OCI-LY7 (cell line): ENCODE measurements around the gene FAAP100. TPM values are rescaled to one million over a fixed set of nuclear protein-coding genes. Genes with fewer than 3 reads are reported as not detected.

Experiments used
- BruUV-seq: library from RNA; stranded (reverse); fragments of 400-500 nt; replicated peaks from 2 replicates; lab custom pipeline; 2021; lab: Mats Ljungman, UMichigan
- CTCF ChIA-PET: fragments of 300-600 bp; sonication (Branson Sonifier 250); formaldehyde crosslinking; loops from one replicate; lab custom pipeline; 2022; ENCODE audit warnings: antibody characterized with exemption; ENCODE audit not compliant: unreplicated experiment; lab: Charles Lee
- POLR2A ChIA-PET: fragments of 300-600 bp; sonication (Branson Sonifier 250); formaldehyde crosslinking; loops from one replicate; lab custom pipeline; 2022; ENCODE audit warnings: antibody characterized with exemption; lab: Charles Lee
- DNase-seq: peaks from one replicate; pipeline ENCODE4 v3.0.0-alpha.2; 2015; ENCODE audit warnings: low spot score
- H2AFZ ChIP-seq: fragments of 200-600 bp; sonication (generic), shearing (Covaris generic); 2 replicates; pipeline ENCODE4 v1.6.1; 2014; ENCODE audit warnings: mild to moderate bottlenecking, antibody characterized with exemption, low read length, moderate library complexity
- H3K27ac ChIP-seq: fragments of 200-600 bp; sonication (generic); 2 replicates; pipeline ENCODE4 v1.5.1; 2014; ENCODE audit warnings: mixed run types, low read depth, mild to moderate bottlenecking, moderate library complexity, low read length, inconsistent platforms; ENCODE audit not compliant: poor library complexity, severe bottlenecking
- H3K36me3 ChIP-seq: fragments of 200-600 bp; sonication (generic); 2 replicates; pipeline ENCODE4 v1.6.1; 2014; ENCODE audit warnings: mild to moderate bottlenecking, antibody characterized with exemption, low read length, moderate library complexity, mixed read lengths; ENCODE audit not compliant: insufficient read depth
- H3K4me1 ChIP-seq: fragments of 200-600 bp; sonication (generic); 2 replicates; pipeline ENCODE4 v1.5.1; 2014; ENCODE audit warnings: mild to moderate bottlenecking, low read length; ENCODE audit not compliant: insufficient read depth, poor library complexity, severe bottlenecking
- H3K4me2 ChIP-seq: fragments of 200-600 bp; sonication (generic); 2 replicates; pipeline ENCODE4 v1.6.1; 2014; ENCODE audit warnings: mild to moderate bottlenecking, low read length
- H3K4me3 ChIP-seq: fragments of 200-600 bp; sonication (generic); 2 replicates; pipeline ENCODE4 v1.5.1; 2014; ENCODE audit warnings: mild to moderate bottlenecking, low read depth, low read length; ENCODE audit not compliant: poor library complexity, severe bottlenecking
- H3K79me2 ChIP-seq: fragments of 200-600 bp; sonication (generic); 2 replicates; pipeline ENCODE4 v1.6.1; 2016; ENCODE audit warnings: low read depth, mild to moderate bottlenecking, low read length, moderate library complexity, mixed read lengths; ENCODE audit not compliant: insufficient read depth
- H3K9me2 ChIP-seq: fragments of 200-600 bp; sonication (generic); 2 replicates; pipeline ENCODE4 v1.6.1; 2016; ENCODE audit warnings: mild to moderate bottlenecking, low read length, mixed read lengths; ENCODE audit not compliant: insufficient read depth
- H3K9me3 ChIP-seq: fragments of 200-600 bp; sonication (generic); 2 replicates; pipeline ENCODE4 v1.6.1; 2014; ENCODE audit warnings: mild to moderate bottlenecking, mixed run types, low read length, mixed read lengths
- H4K20me1 ChIP-seq: fragments of 200-600 bp; sonication (generic); 2 replicates; pipeline ENCODE4 v1.6.1; 2014; ENCODE audit warnings: mild to moderate bottlenecking, antibody characterized with exemption, low read length, moderate library complexity, mixed read lengths; ENCODE audit not compliant: insufficient read depth
- EZH2phosphoT487 ChIP-seq: fragments of 200-600 bp; sonication (generic); IDR thresholded peaks from 2 replicates; pipeline ENCODE4 v1.6.1; 2018; ENCODE audit warnings: low read depth, borderline replicate concordance, mild to moderate bottlenecking, mixed run types, antibody characterized with exemption, low read length, moderate library complexity, mixed read lengths
- intact Hi-C: fragments of 100-400 bp; cut with micrococcal nuclease; formaldehyde crosslinking; loops from one replicate; pipeline ENCODE4 v1.10.0; 2022; ENCODE audit not compliant: unreplicated experiment
- total RNA-seq, 2 experiments: library from RNA; depleted of rRNA in 1 of 2; stranded (reverse); fragments of >200 nt in 1 of 2; shearing (Covaris generic) in 1 of 2; gene quantifications; 2 replicates each; pipeline ENCODE4 v1.2.3, GENCODE V29; 2014 to 2022
- TF ChIP-seq, protein P1 (sequence below): fragments of 200-600 bp; sonication (generic); conservative IDR thresholded peaks from 2 replicates; pipeline ENCODE4 v1.5.1; 2014; ENCODE audit warnings: mild to moderate bottlenecking, antibody characterized with exemption, low read length, moderate library complexity, mixed read lengths

Gene FAAP100
- total RNA-seq, 2 experiments from 2014 or later = 65.2 to 74.2 TPM

DNA sequence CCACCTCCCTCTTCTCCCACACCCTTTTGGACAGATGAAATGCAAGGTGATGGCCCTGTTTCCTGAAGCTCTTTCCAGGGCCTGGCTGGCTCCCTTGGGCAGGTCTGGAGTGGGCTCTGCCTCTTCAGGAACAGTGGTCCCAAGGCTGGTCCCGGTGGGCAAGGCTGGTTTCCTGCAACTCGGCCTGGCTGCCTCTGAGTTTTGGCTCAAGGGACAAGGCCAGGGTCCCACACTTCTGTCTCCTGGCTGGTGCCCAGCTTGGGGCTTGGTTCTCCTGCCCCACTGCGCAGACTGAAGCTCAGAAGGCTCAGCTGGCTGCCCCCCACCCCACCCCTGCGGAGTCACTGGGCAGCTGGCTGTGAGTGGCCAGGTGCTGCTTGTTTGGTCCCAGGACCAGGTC is 35.7 kb downstream of the FAAP100 start:
- POLR2A ChIA-PET = interaction anchor here (1.3 kb wide), 1 partner anchor 32 kb away, joined by 7 read pairs; no protein-coding TSS in a partner anchor
- H4K20me1 ChIP-seq = peaks cover 8% of the 10 kb centered on the region
- TF ChIP-seq, protein P1, sequence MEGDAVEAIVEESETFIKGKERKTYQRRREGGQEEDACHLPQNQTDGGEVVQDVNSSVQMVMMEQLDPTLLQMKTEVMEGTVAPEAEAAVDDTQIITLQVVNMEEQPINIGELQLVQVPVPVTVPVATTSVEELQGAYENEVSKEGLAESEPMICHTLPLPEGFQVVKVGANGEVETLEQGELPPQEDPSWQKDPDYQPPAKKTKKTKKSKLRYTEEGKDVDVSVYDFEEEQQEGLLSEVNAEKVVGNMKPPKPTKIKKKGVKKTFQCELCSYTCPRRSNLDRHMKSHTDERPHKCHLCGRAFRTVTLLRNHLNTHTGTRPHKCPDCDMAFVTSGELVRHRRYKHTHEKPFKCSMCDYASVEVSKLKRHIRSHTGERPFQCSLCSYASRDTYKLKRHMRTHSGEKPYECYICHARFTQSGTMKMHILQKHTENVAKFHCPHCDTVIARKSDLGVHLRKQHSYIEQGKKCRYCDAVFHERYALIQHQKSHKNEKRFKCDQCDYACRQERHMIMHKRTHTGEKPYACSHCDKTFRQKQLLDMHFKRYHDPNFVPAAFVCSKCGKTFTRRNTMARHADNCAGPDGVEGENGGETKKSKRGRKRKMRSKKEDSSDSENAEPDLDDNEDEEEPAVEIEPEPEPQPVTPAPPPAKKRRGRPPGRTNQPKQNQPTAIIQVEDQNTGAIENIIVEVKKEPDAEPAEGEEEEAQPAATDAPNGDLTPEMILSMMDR = no peak
- no peak for TF ChIP-seq EZH2phosphoT487

DNA sequence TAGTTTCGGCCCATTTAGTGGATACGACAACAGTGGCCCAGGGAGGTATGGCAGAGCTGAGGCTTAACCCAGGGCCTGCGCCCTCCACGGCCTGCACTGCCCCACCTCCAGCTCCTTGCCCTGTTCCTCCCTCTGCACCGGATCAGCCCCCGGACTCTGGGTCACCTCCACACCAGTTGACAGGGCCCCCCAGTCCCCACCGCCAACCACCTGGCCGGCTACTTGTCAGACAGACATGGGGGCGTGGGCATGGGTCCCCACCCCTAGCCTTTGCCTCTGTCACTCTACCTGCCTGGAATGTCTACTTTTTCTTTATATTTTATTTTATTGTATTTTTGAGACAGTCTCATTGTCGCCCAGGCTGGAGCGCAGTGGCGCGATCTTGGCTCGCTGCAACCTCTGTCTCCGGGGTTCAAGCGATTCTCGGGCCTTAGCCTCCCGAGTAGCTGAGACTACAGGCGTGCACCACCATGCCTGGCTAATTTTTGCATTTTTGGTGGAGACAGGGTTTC is 36.6 kb downstream of the FAAP100 start:
- intact Hi-C loops = loop anchor here (2.0 to 10.0 kb wide), 4 partner anchors 83 to 357 kb away; partner anchors contain the start of genes ARHGDIA, ARL16, BAHCC1 and HGS
- Histone ChIP-seq H2AFZ (no peak overlapping the region; the same call in 1 of the 2 replicates), H3K9me3 (no peaks in the 10 kb centered on the region), H3K4me2 (peak overlapping the region; percentile 80), H4K20me1 (peaks cover 17% of the 10 kb centered on the region), H3K36me3 (peaks cover 20% of the 10 kb centered on the region), H3K4me3 (peak overlapping the region; percentile 90), H3K4me1 (peaks cover 70% of the 10 kb centered on the region), H3K9me2 (no peaks in the 10 kb centered on the region), H3K27ac (peak overlapping the region; percentile 89), H3K79me2 (peaks cover 38% of the 10 kb centered on the region)
- TF ChIP-seq, protein P1 = no peak
- no peak for TF ChIP-seq EZH2phosphoT487
- no peak for DNase-seq
- CTCF ChIA-PET = no interaction called here
- POLR2A ChIA-PET = interaction anchor here (1.0 to 1.3 kb wide), 2 partner anchors 31 to 37 kb away, joined by 5 to 7 read pairs; partner anchors contain the start of gene FAAP100
- no TSS peak for BruUV-seq

More for the DNA sequence above, 35.7 kb downstream of the FAAP100 start:
- no peak overlapping the region for H2AFZ ChIP-seq
- peaks cover 30% of the 10 kb centered on the region for H3K79me2 ChIP-seq
- peak overlapping the region; percentile 89 for H3K27ac ChIP-seq
- DNase-seq = no peak
- intact Hi-C loops = loop anchor here (2.0 to 10.0 kb wide), 4 partner anchors 82 to 356 kb away; partner anchors contain the start of genes ARHGDIA, ARL16, BAHCC1 and HGS
- H3K36me3 ChIP-seq = peaks cover 11% of the 10 kb centered on the region
- CTCF ChIA-PET = no interaction called here
- H3K4me3 ChIP-seq = peak overlapping the region; percentile 90
- H3K9me3 ChIP-seq = no peaks in the 10 kb centered on the region
- H3K4me2 ChIP-seq = peak overlapping the region; percentile 80
- peaks cover 70% of the 10 kb centered on the region for H3K4me1 ChIP-seq
- H3K9me2 ChIP-seq = no peaks in the 10 kb centered on the region
- BruUV-seq = no TSS peak
